Measurements from ENCODE around the gene CALR3.

GRCh38 chr19:16542910-16543472, 47.0 kb upstream of the CALR3 start:
- no peak for TF ChIP-seq CTCF (IDR thresholded peaks at IDR 0.05)
- TF ChIP-seq POLR2A (IDR thresholded peaks at IDR 0.05) = no peak

Measured in esophagus squamous epithelium (tissue), 4 donors.